IMR-90 (cell line): ENCODE results near the gene RAB27B. TPM values are rescaled to one million over a fixed set of nuclear protein-coding genes. Genes with fewer than 3 reads are reported as not detected.

Source experiments
- ATAC-seq: fragments of 200-7000 bp; cut with Tn5 transposase; 2 replicates; pipeline ENCODE4 v1.9.1; 2020; ENCODE audit warnings: low read depth, mild to moderate bottlenecking, moderate library complexity
- BruUV-seq: library from RNA; stranded (reverse); fragments of 400-500 nt; replicated peaks from 2 replicates; lab custom pipeline; 2021; lab: Mats Ljungman, UMichigan
- CTCF ChIA-PET: fragments of 300-600 bp; formaldehyde crosslinking; extraction: SDS; loops from one replicate; lab custom pipeline; 2021; ENCODE audit warnings: antibody characterized with exemption; lab: Yijun Ruan, JAX
- POLR2A ChIA-PET: fragments of 300-600 bp; sonication (Branson Sonifier 250); formaldehyde crosslinking; loops from one replicate; lab custom pipeline; 2022; ENCODE audit warnings: antibody characterized with exemption; ENCODE audit not compliant: unreplicated experiment; lab: Charles Lee
- DNase-seq: peaks from one replicate; pipeline ENCODE4 v3.0.0; 2013
- H2AFZ ChIP-seq: replicated peaks from 2 replicates; pipeline ENCODE3; 2013; ENCODE audit warnings: low read length, mild to moderate bottlenecking; ENCODE audit not compliant: poor library complexity
- H2AK5ac ChIP-seq: 2 replicates; pipeline ENCODE4 v1.6.1; 2013; ENCODE audit warnings: low read depth, low read length, inconsistent platforms
- H2AK9ac ChIP-seq: replicated peaks from 2 replicates; pipeline ENCODE3; 2013; ENCODE audit warnings: mild to moderate bottlenecking, low read depth, low read length, moderate library complexity; ENCODE audit not compliant: poor library complexity
- H2BK120ac ChIP-seq: 2 replicates; pipeline ENCODE4 v1.6.1; 2013; ENCODE audit warnings: low read depth, low read length, inconsistent platforms
- H2BK15ac ChIP-seq: 3 replicates; pipeline ENCODE4 v1.6.1; 2013; ENCODE audit warnings: low read depth, low read length, inconsistent platforms
- H2BK20ac ChIP-seq: 2 replicates; pipeline ENCODE4 v1.6.1; 2013; ENCODE audit warnings: low read depth, mild to moderate bottlenecking, inconsistent platforms, low read length, moderate library complexity
- H2BK5ac ChIP-seq: 2 replicates; pipeline ENCODE4 v1.6.1; 2013; ENCODE audit warnings: mild to moderate bottlenecking, low read depth, low read length, inconsistent platforms; ENCODE audit not compliant: poor library complexity, severe bottlenecking
- H3K14ac ChIP-seq: replicated peaks from 2 replicates; pipeline ENCODE4 v1.6.1; 2013; ENCODE audit warnings: low read depth, low read length, inconsistent platforms
- H3K18ac ChIP-seq: 2 replicates; pipeline ENCODE4 v1.6.1; 2013; ENCODE audit warnings: low read depth, low read length, control low read depth
- H3K23ac ChIP-seq: 2 replicates; pipeline ENCODE4 v1.6.1; 2013; ENCODE audit warnings: low read depth, low read length, inconsistent platforms
- H3K27ac ChIP-seq: 2 replicates; pipeline ENCODE4 v1.5.1; 2013; ENCODE audit warnings: mild to moderate bottlenecking, control low read depth, low read length; ENCODE audit not compliant: insufficient read depth
- H3K27me3 ChIP-seq: 2 replicates; pipeline ENCODE4 v1.6.1; 2013; ENCODE audit warnings: low read length; ENCODE audit not compliant: control insufficient read depth, insufficient read depth
- H3K36me3 ChIP-seq: 2 replicates; pipeline ENCODE4 v1.6.1; 2013; ENCODE audit warnings: low read length, mixed read lengths; ENCODE audit not compliant: control insufficient read depth, insufficient read depth
- H3K4ac ChIP-seq: 2 replicates; pipeline ENCODE4 v1.6.1; 2013; ENCODE audit warnings: low read depth, low read length, inconsistent platforms
- H3K4me1 ChIP-seq: 2 replicates; pipeline ENCODE4 v1.6.1; 2013; ENCODE audit warnings: low read length, mixed read lengths; ENCODE audit not compliant: control insufficient read depth, insufficient read depth
- H3K4me2 ChIP-seq: 2 replicates; pipeline ENCODE4 v1.6.1; 2013; ENCODE audit warnings: low read depth, mild to moderate bottlenecking, control low read depth, low read length, moderate library complexity
- H3K4me3 ChIP-seq: 2 replicates; pipeline ENCODE4 v1.5.1; 2013; ENCODE audit warnings: low read depth, mild to moderate bottlenecking, control low read depth, low read length, moderate library complexity; ENCODE audit not compliant: insufficient read depth
- H3K56ac ChIP-seq: 2 replicates; pipeline ENCODE4 v1.6.1; 2013; ENCODE audit warnings: low read length, inconsistent platforms; ENCODE audit not compliant: insufficient read depth; ENCODE audit errors: extremely low read depth
- H3K79me1 ChIP-seq, 2 experiments: 2 replicates each; pipeline ENCODE4 v1.6.1; 2013; ENCODE audit warnings: low read length in 2 of 2, inconsistent platforms in 1 of 2, low read depth in 1 of 2
- H3K9ac ChIP-seq: 2 replicates; pipeline ENCODE4 v1.6.1; 2013; ENCODE audit warnings: low read depth, low read length, control low read depth
- H3K9me1 ChIP-seq: 2 replicates; pipeline ENCODE4 v1.6.1; 2013; ENCODE audit warnings: low read length, inconsistent platforms; ENCODE audit not compliant: insufficient read depth
- H3K9me3 ChIP-seq: 2 replicates; pipeline ENCODE4 v1.6.1; 2013; ENCODE audit warnings: low read length; ENCODE audit not compliant: control insufficient read depth, insufficient read depth
- H4K20me1 ChIP-seq: 2 replicates; pipeline ENCODE4 v1.6.1; 2013; ENCODE audit warnings: low read length, inconsistent platforms; ENCODE audit not compliant: insufficient read depth
- H4K5ac ChIP-seq: 2 replicates; pipeline ENCODE4 v1.6.1; 2013; ENCODE audit warnings: mild to moderate bottlenecking, low read depth, low read length, control low read depth
- H4K8ac ChIP-seq, 2 experiments: 2 replicates each; pipeline ENCODE4 v1.6.1; 2013; ENCODE audit warnings: low read depth in 2 of 2, low read length in 2 of 2, control low read depth in 1 of 2, inconsistent platforms in 1 of 2
- H4K91ac ChIP-seq: 2 replicates; pipeline ENCODE4 v1.6.1; 2013; ENCODE audit warnings: low read depth, low read length, inconsistent platforms; ENCODE audit not compliant: insufficient read depth
- BHLHE40 ChIP-seq: fragments of 150-350 bp; IDR thresholded peaks from 2 replicates; pipeline ENCODE4 v1.6.1; 2016; ENCODE audit warnings: mild to moderate bottlenecking, low read depth, low read length
- CEBPB ChIP-seq: IDR thresholded peaks from 2 replicates; pipeline ENCODE4 v1.6.1; 2012; ENCODE audit warnings: low read depth, low read length, improper control_type of control experiment
- CHD1 ChIP-seq: IDR thresholded peaks from 2 replicates; pipeline ENCODE4 v1.6.1; 2012; ENCODE audit warnings: low read depth, low read length, improper control_type of control experiment
- CTCF ChIP-seq: conservative IDR thresholded peaks from 2 replicates; pipeline ENCODE4 v1.5.1; 2012; ENCODE audit warnings: mild to moderate bottlenecking, low read depth, low read length, improper control_type of control experiment
- ELK1 ChIP-seq: fragments of 150-350 bp; IDR thresholded peaks from 2 replicates; pipeline ENCODE4 v1.6.1; 2016; ENCODE audit warnings: low read depth, mild to moderate bottlenecking, low read length, moderate library complexity, borderline replicate concordance
- FOS ChIP-seq: fragments of 150-350 bp; IDR thresholded peaks from 2 replicates; pipeline ENCODE4 v1.6.1; 2016; ENCODE audit warnings: low read depth, low read length
- MAFK ChIP-seq: IDR thresholded peaks from 2 replicates; pipeline ENCODE4 v1.6.1; 2012; ENCODE audit warnings: low read depth, low read length, improper control_type of control experiment
- MAZ ChIP-seq: IDR thresholded peaks from 2 replicates; pipeline ENCODE4 v1.6.1; 2012; ENCODE audit warnings: low read depth, mild to moderate bottlenecking, low read length, improper control_type of control experiment, moderate library complexity, borderline replicate concordance
- MXI1 ChIP-seq: IDR thresholded peaks from 2 replicates; pipeline ENCODE4 v1.6.1; 2012; ENCODE audit warnings: low read depth, mild to moderate bottlenecking, low read length, moderate library complexity, borderline replicate concordance
- NFE2L2 ChIP-seq: fragments of 150-350 bp; IDR thresholded peaks from 2 replicates; pipeline ENCODE4 v1.6.1; 2016; ENCODE audit warnings: low read depth, mild to moderate bottlenecking, low read length
- POLR2A ChIP-seq: IDR thresholded peaks from 2 replicates; pipeline ENCODE4 v1.6.1; 2012; ENCODE audit warnings: mild to moderate bottlenecking, low read depth, low read length
- RAD21 ChIP-seq: IDR thresholded peaks from 2 replicates; pipeline ENCODE4 v1.6.1; 2012; ENCODE audit warnings: low read length, improper control_type of control experiment
- RCOR1 ChIP-seq: IDR thresholded peaks from 2 replicates; pipeline ENCODE4 v1.6.1; 2012; ENCODE audit warnings: mild to moderate bottlenecking, low read length, improper control_type of control experiment; ENCODE audit not compliant: insufficient replicate concordance
- RFX5 ChIP-seq: IDR thresholded peaks from 2 replicates; pipeline ENCODE4 v1.8.0; 2012; ENCODE audit warnings: low read depth, mild to moderate bottlenecking, low read length, moderate library complexity
- SMC3 ChIP-seq: fragments of 150-350 bp; IDR thresholded peaks from 2 replicates; pipeline ENCODE4 v1.6.1; 2016; ENCODE audit warnings: low read depth, mild to moderate bottlenecking, antibody characterized with exemption, low read length, moderate library complexity
- USF2 ChIP-seq: fragments of 150-350 bp; IDR thresholded peaks from 2 replicates; pipeline ENCODE4 v1.6.1; 2017; ENCODE audit warnings: mild to moderate bottlenecking, antibody characterized with exemption, low read length, low read depth
- WGBS, 2 experiments: methylation state at CpG; one replicate each; pipeline versions ENCODE4 v1.1.5 to v1.1.7; 2013; ENCODE audit warnings: missing lambda C conversion rate in 2 of 2; ENCODE audit not compliant: insufficient read length in 1 of 2; ENCODE audit errors: extremely low coverage in 2 of 2; 5-methylcytosine and 5-hydroxymethylcytosine counted together
- dilution Hi-C: fragments of 300-500 bp; cut with HindIII; formaldehyde crosslinking; loops from one replicate; pipeline ENCODE4 v1.14.3; 2018; ENCODE audit warnings: low sequenced_read_pairs; ENCODE audit not compliant: unreplicated experiment
- in situ Hi-C: fragments of 300-500 bp; cut with MboI; formaldehyde crosslinking; loops from 3 replicates; pipeline ENCODE4 v1.14.3; 2019; ENCODE audit warnings: low sequenced_read_pairs, inconsistent platforms, mixed read lengths
- intact Hi-C: fragments of 100-400 bp; cut with micrococcal nuclease; formaldehyde crosslinking; loops from 2 replicates; pipeline ENCODE4 v1.10.0; 2022
- polyA plus RNA-seq, 3 experiments: library from polyadenylated mRNA; depleted of rRNA; stranded (reverse); fragments of >200 nt; gene quantifications; 2 replicates each; pipeline ENCODE4 v1.2.3, GENCODE V29; 2012; ENCODE audit warnings: low replicate concordance in 1 of 3
- total RNA-seq: library from RNA; depleted of rRNA; stranded (reverse); fragments of >200 nt; gene quantifications from 2 replicates; pipeline ENCODE4 v1.2.3, GENCODE V29; 2012

Gene RAB27B
- total and polyA plus RNA-seq, 2 of the 4 experiments (the other 2 are of a cell fraction) = 0.24 to 1.3 TPM

GRCh38 chr18:54911551-54911950 is 83.3 kb downstream of the RAB27B start:
- DNase-seq = no peak
- dilution Hi-C loops (no loop called here), intact Hi-C loops (no loop called here), in situ Hi-C loops (no loop called here)
- Histone ChIP-seq H2AK5ac (no peak overlapping the region), H3K4me1 (0 out of 2 replicates have a peak, but pooled peaks cover under 1% of the 10 kb centered on the region), H2BK15ac (no peak overlapping the region), H3K27ac (no peak overlapping the region), H3K56ac (no peak overlapping the region), H3K79me1 (no peaks in the 10 kb centered on the region), H3K4me3 (no peak overlapping the region), H3K27me3 (no peaks in the 10 kb centered on the region), H3K9me1 (peaks cover 2% of the 10 kb centered on the region; the same call in 1 of the 2 replicates), H2BK5ac (no peak overlapping the region), H4K20me1 (no peaks in the 10 kb centered on the region), H2BK120ac (no peak overlapping the region), H2AK9ac (no peak overlapping the region), H4K5ac (no peak overlapping the region), H3K9ac (no peak overlapping the region), H2AFZ (no peak overlapping the region), H3K14ac (no peak overlapping the region), H4K8ac (no peak overlapping the region), H3K23ac (no peak overlapping the region), H3K36me3 (peaks cover 6% of the 10 kb centered on the region), H3K9me3 (no peaks in the 10 kb centered on the region), H3K4ac (no peak overlapping the region), H3K18ac (no peak overlapping the region), H4K91ac (no peak overlapping the region), H3K4me2 (no peak overlapping the region), H2BK20ac (no peak overlapping the region)
- CTCF ChIA-PET = no interaction called here
- BruUV-seq = no TSS peak
- POLR2A ChIA-PET = no interaction called here
- WGBS, 2 experiments = no CpG with 5 or more reads among the region's 2 CpGs
- no peak for TF ChIP-seq RFX5
- no peak for TF ChIP-seq POLR2A
- TF ChIP-seq CTCF = no peak
- TF ChIP-seq CHD1 = no peak
- no peak for TF ChIP-seq MAZ
- no peak for TF ChIP-seq MXI1
- no peak for TF ChIP-seq SMC3
- no peak for TF ChIP-seq FOS
- TF ChIP-seq RCOR1 = no peak
- TF ChIP-seq BHLHE40 = no peak
- no peak for TF ChIP-seq MAFK
- TF ChIP-seq USF2 = no peak
- no peak for TF ChIP-seq CEBPB
- TF ChIP-seq NFE2L2 = no peak
- no peak for TF ChIP-seq ELK1
- TF ChIP-seq RAD21 = no peak
- ATAC-seq = no peak
